HG03103 (cell line): Measurements from ENCODE around the gene EXOG.

Experiments used
- ATAC-seq: cut with Tn5 transposase; IDR thresholded peaks from one replicate; pipeline ENCODE4 v1.9.1; 2021; ENCODE audit warnings: low read depth; ENCODE audit not compliant: unreplicated experiment

EXOG gene

GRCh38 chr3:38496131-38496910 lies at the start of gene EXOG:
Gene EXOG, plus strand, starts transcription at chr3:38496340. Its CDS starts 28 bp downstream, at chr3:38496368.
- ATAC-seq: peak; percentile 89

- ATAC-seq: no peak
These were observed 49.3 kb upstream of the EXOG start for GRCh38 chr3:38446812-38447211.

- ATAC-seq: no peak
These were observed 45.3 kb upstream of the EXOG start for GRCh38 chr3:38450853-38451252.

- ATAC-seq: peak; percentile 48
These were observed 42.8 kb upstream of the EXOG start, which contains the start of gene ACVR2B for GRCh38 chr3:38453075-38453912. Gene ACVR2B, plus strand, starts transcription at chr3:38453890. Its CDS starts 433 bp downstream, at chr3:38454323.

- no peak for ATAC-seq
These were observed 42.3 kb upstream of the EXOG start for GRCh38 chr3:38453913-38454177.

GRCh38 chr3:38454178-38454883 lies 41.8 kb upstream of the EXOG start:
- ATAC-seq: peak; percentile 29

- no peak for ATAC-seq
These were observed 41.1 kb upstream of the EXOG start for GRCh38 chr3:38454884-38455638.

GRCh38 chr3:38455639-38456430 lies 40.3 kb upstream of the EXOG start:
- no peak for ATAC-seq

- ATAC-seq: no peak
These were observed 38.8 kb upstream of the EXOG start for GRCh38 chr3:38457111-38458003.

- ATAC-seq: no peak
These were observed 37.2 kb upstream of the EXOG start for GRCh38 chr3:38458796-38459498.

- no peak for ATAC-seq
These were observed 36.6 kb upstream of the EXOG start for GRCh38 chr3:38459499-38460048.

- ATAC-seq: no peak
These were observed 35.5 kb upstream of the EXOG start for GRCh38 chr3:38460377-38461270.

- no peak for ATAC-seq
These were observed 30.5 kb upstream of the EXOG start for GRCh38 chr3:38465588-38466154.

GRCh38 chr3:38468765-38469164 lies 27.4 kb upstream of the EXOG start:
- no peak for ATAC-seq

GRCh38 chr3:38469852-38470251 lies 26.3 kb upstream of the EXOG start:
- ATAC-seq: no peak

GRCh38 chr3:38471260-38471857 lies 24.8 kb upstream of the EXOG start:
- ATAC-seq: no peak
